NCI-H1436 (cell line): ENCODE measurements around the gene EYA2.

Experiments
- DNase-seq: peaks from one replicate; lab custom pipeline; 2025; lab: John Stamatoyannopoulos, UW

EYA2 gene

DNA sequence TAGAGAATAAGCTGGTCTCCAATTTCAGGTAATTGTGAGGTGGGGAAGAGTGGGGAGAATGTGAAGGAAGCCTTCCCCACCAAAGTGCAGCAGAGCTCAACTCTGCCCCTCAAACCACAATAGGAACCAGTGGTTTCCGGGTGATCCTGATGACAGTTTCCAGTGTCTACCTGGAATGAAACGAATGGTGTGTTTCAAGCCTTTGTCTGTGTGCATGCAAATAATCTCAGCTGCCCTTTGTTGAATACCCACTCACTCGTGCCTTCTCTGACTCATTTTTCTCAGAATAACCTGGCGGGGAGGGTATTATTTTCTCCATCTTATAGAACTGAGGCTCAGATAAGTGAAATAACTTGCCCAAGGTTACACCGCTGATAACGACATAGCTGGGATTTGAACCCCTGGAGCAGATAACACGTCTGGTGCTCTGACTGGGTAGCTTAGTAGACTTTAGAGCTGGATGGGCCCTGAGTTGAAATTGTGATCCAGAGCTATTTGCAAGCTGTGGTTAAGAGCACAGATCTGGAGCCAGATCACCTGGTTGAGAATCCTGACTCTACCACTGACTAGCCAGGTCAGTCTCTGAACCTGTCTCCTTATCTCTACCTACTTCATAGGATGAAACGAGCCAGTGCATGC lies 85.1 kb downstream of the EYA2 start:
- DNase-seq, result peak; percentile 37

GRCh38 chr20:46981184-46981583 lies 86.5 kb downstream of the EYA2 start:
- DNase-seq, result no peak

DNA sequence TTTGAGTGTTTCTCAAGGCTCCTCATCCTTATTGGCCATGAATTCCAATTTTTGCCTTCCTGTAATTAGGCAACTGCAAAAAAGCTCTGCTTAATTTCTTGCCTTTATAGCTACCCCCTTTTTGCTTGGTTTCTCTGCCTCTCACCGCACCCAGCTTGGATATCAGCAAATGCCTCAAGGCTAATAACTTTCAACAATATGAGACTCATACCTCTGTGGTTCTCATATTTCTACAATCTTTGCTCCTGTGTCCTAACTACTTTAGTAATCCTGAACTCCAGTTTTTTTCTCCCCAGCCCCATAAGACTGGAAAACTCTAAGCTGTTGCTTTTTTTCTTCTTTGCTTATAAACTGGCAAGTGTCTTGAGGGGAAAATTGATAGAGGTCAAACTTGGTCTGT lies 88.8 kb downstream of the EYA2 start:
- no peak for DNase-seq

DNA sequence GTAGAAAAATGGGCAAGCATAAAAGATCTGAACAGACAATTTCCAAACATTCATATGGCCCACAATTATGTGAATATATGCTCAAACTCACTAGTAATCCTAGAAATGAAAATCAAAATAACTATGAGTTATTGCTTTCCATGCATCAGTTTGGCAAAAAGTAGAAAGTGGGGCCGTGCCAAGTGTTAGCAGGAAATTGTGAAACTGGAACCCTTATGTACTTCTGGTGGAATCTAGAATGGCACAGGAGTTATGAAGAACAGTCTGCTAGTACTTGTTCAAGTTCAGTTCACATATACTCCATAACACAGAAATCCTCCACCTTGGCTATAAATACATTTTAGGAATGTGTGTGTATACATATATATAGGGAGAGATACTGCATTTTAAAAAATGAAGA lies 89.8 kb downstream of the EYA2 start:
- no peak for DNase-seq

DNA sequence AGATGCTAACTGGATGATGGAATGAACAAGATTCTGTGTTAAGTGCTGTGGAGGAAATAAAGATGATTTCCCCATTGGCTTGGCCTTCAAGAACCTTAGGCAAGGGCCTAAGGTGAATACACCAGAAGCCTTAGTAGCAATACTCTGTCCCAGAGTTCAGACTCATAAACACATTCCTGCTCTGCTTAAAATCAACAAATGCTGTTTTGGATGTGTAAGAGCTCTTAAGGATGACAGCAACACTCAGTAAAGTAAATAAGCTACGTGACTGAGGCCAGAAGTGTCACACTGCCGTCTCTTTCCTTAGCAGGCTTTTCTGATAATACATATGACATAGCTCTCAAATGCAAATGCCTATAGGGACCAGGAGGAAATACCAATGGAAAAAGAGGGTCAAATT lies 90.6 kb downstream of the EYA2 start:
- no peak for DNase-seq

DNA sequence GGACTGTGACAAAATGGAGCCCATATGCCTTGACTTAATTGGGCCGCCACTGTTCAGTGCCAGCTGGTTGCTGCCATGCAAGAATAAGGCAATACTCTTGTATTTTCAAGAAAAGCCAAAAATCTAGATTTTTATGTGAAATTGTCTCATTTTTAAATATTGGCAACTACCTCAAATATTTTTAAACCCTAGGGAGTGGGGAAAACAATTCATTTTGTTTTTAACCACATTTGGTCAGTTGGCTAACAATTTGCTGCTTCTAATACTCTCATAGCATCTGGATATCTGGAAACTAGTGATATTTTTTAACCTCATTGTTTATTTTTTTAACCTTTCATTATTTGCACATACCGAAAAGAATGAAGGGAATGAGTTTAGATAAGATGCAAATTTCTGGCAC lies 91.0 kb downstream of the EYA2 start:
- DNase-seq, result no peak

DNA sequence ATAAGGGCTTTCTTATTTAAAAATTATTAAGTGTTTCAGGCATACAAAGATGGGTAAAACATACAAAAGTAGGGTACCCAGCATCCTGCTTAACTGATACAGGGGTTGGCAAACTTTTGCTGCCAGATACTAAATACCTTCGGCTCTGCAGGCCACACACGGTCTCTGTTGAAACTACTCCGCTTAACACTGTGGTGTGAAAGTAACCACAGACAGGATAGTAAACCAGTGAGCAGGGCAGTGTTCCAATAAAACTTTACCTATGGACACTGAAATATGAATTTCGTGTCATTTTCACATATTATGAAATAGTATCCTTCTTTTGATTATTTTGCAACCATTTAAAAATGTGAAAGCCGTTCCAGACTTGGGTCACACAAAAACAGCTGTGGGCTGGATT lies 92.4 kb downstream of the EYA2 start:
- DNase-seq, result no peak

- no peak for DNase-seq
These were observed 95.5 kb downstream of the EYA2 start for GRCh38 chr20:46990017-46990595.

DNA sequence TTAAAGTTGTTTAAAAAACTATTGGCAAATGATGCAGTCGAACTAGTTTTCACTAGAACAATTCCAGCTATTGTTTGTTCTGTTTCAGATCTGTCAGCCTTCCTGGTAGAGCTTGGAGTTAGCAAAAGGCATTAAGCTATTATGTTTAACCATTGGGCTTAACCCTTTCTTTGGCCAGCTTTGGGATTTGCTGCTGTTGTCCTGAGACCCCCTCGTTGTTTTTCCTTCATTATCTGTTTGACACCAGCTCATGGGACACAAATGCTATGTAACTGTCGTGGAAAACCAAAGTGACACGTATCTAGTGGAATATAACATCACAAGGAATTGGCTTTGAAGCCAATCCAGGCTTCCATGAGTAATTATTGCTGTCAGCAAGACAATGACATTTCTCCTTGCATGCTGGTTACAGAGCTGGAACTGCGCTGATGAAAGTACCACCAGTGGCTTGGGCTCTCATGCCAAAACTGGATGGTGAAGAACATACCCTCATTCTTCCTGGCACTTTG lies 96.0 kb downstream of the EYA2 start:
- no peak for DNase-seq

DNA sequence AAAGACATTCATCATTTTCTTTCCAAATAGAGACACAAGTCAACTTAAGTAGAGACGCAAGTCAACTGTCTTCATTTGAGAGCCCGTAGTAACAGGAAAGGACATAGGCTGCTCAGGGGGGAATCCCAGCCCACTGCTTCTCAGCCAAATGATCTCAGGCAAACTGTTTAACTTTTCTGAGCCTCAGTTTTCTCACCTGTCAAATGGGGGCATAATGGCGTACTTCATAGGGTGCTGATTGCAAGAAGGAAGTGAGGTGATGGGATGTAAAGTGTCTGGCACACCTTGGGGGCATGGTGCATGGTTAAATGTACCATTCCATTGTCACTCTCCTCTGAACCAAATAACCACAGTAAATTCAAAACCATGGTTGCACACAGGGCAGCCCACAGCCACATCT lies 96.5 kb downstream of the EYA2 start:
- DNase-seq, result no peak

DNA sequence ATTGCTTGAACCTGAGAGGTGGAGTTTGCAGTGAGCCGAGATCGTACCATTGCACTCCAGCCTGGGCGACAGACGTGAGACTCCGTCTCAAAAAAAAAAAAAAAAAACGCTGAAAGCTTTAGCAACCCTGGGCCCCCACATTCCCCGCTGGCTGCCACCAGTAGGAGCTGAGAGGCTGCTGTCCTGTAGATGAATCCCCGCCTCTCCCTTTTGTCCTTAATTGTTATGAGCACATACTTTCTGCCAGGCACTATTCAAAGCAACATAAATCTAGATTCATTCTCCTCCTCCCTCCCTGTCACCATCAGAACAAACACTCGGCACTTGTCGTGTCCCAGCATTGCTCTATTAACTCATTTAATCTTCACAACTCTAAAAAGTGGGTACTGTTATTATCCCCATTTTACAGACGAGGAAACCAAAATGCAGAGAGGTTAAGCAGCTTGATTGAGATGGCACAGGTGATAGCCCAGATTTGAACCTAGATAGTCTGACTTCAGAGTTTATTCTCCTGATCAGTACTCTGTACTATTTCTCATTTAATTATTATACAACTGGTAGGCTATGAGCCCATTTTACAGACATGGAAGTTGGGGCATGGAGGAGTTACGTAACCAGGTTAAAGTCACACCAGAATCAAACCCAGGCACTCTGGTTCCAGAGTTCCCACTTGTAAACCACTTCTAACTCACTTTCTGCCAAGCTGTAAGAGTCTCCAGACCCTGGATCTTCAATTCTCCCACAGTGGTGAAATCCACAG lies 97.4 kb downstream of the EYA2 start:
- DNase-seq, result no peak

- no peak for DNase-seq
These were observed 98.0 kb downstream of the EYA2 start for GRCh38 chr20:46992640-46993035.

DNA sequence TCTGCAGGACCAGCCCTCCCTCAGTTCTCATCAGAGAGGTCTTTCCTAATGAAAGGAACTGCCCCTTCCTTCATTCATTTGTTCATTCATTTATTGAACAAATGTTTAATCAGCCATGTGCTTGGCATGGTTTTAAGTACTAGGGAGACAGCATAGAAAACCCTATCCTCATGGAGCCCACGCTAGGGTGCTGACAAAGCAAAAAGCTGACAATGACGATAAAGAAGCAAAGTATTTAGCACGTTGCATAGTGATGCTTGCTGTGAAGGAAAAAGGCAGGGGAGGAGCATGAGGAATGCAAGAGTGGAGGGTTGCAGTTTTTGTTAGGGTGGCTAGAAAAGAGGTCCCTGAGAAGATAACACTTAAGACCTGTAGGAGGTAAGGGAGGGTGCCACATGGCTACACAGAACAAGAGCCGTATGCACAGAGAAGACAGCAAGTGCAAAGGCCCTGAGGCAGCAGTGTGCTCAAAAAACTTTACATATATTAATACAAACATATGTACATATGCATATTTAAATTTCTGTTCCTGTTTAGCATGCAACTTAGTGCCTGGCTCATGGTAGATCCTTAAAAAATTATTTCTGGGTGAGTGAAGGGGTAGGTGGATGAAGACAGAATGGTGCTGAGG lies 98.9 kb downstream of the EYA2 start:
- DNase-seq, result no peak

DNA sequence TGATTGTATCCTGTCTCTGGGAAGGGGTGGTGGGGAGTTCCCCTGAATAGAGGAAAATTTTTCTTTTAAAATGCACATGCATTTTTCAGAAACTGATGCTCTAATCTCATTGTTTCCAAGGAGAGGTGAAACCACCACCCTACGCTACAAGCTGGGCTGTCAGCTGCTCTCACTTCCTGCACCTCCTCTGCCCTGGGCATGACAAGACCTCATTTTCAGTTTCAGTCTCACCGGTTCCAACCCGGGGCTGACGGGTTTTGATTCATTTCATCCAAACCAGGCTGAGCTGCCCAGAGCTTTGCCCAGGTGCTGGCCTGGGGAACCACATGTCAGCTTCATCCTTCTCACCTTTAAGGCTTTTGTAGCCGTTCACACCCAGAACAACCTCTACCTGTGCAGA lies 99.7 kb downstream of the EYA2 start:
- no peak for DNase-seq

GRCh38 chr20:46995561-46996142 lies 101.0 kb downstream of the EYA2 start:
- peak; percentile 85 for DNase-seq

DNA sequence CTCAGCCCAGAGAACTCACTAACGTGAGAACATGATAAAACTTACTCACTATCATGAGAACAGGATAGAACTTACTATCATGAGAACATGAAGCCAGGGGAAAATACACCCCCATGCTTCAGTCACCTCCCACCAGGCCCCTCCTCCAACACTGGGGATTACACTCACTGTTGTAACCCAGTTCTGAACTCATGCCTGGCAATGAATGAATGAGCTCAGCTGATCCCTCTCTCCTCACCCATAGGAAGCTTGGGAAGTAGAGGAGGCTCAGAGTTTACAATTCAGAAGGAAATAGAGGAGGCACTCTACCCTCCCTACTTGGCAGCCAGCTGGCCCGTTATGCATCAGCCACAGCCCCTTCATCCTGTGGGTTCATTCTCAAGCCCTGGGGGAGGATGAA lies 102.5 kb downstream of the EYA2 start:
- DNase-seq, result no peak

DNA sequence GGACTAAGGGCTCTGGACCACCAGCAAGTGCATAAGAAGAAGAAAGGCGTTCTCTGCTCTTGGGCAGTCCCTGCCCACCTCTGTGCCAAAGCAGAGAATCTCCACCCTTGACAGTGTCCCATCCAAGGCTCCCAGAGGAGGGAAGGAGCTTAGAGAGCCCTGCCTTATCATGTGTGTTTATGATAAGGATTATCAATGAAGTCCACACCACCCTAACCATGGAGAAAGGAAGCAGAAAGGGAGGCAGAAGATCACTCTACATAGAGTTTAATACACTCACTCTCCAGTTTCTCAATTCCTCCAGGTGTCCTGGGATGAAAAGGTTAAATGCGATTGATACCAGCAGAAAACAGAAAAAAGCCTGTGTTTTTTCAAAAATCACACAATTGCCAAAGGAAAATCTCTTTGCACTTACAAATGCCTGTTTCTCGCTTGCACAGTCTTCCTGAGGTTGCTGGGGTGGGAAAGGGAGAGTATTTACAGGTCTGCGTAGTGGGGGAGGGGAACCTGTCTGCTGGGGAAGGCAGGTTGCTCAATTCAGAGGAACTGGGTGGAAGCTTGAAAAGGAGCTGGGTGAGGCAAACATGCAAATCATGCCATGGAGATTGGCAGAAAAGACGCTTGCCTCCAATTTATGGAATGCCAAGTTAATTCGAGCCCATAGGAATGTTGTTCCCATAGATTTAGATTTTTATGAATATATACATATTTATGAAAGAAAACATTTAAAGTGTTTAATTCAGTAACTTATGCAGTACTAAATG lies 104.0 kb downstream of the EYA2 start:
- no peak for DNase-seq

GRCh38 chr20:46999801-47000465 lies 105.3 kb downstream of the EYA2 start:
- DNase-seq, result no peak

- no peak for DNase-seq
These were observed 108.6 kb downstream of the EYA2 start for GRCh38 chr20:47003223-47003622.

DNA sequence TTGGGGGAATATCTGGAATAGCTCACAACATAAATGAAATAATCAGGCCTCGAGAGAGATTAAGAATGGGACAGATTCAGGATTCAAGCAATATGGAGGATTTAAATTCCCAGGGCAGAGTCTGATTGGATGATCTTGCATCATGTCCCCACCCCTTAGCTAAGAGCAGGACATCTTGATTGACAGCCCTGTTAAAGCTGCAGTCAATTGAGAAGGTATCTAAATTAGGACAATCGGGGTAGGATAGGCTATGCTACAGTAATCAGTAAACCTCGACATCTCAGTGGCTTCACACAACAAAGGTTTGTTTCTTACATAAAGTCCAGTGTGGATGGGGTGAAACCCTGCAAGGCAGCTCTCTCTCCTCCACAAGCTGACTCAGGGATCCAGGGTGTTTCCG lies 109.5 kb downstream of the EYA2 start:
- DNase-seq, result no peak
